HCT116 (cell line): ENCODE results near the gene IL17D.

ENCODE experiments used
- EZH2 ChIP-seq: fragments of 200-600 bp; sonication (generic); IDR thresholded peaks from 2 replicates; pipeline ENCODE4 v1.6.1; 2017; ENCODE audit warnings: antibody characterized with exemption, mixed run types
- POLR2AphosphoS5 ChIP-seq: IDR thresholded peaks from 2 replicates; pipeline ENCODE4 v1.6.1; 2011; ENCODE audit warnings: mild to moderate bottlenecking, low read depth, low read length, moderate library complexity
- RAD21 ChIP-seq: IDR thresholded peaks from 2 replicates; pipeline ENCODE4 v1.6.1; 2012; ENCODE audit warnings: low read depth, mild to moderate bottlenecking

DNA sequence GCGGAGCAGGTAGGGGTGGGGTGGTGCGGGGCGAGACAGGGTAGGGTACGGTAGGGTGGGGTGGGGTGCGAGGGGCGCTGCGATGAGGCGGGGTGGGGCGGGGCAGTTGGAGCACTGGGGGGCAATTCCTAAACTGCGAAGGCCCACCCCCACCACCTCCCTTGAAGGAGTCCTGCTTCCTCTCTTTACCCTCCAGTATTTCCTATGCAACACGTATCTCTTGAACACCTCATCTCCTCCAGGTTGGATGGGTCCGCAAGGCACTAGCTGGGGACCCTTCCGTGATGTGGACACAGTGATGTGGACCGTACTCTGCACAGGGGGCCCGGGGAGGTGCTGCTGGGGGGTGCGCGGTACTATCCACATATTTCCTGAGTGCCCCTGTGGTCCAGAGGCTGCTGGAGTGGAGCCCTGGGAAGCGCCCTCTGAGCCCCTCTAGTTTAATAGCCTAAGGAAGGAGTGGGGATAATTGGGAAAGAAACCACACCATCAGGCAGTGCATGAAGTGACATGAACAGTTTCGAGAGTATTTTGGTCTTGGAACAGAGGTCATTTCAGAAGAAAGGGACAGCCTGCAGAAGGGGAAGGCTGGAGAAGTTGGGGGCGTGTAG is 1.1 kb downstream of the IL17D start:
- TF ChIP-seq RAD21, result no peak
- no peak for TF ChIP-seq POLR2AphosphoS5
- TF ChIP-seq EZH2, result no peak
